Kidney tubule cell (primary cell): ENCODE data around the gene ATP4B.

Experiments used
- DNase-seq: peaks from one replicate; pipeline ENCODE4 v3.0.0-alpha.2; 2018; ENCODE audit warnings: low spot score

Gene ATP4B

DNA sequence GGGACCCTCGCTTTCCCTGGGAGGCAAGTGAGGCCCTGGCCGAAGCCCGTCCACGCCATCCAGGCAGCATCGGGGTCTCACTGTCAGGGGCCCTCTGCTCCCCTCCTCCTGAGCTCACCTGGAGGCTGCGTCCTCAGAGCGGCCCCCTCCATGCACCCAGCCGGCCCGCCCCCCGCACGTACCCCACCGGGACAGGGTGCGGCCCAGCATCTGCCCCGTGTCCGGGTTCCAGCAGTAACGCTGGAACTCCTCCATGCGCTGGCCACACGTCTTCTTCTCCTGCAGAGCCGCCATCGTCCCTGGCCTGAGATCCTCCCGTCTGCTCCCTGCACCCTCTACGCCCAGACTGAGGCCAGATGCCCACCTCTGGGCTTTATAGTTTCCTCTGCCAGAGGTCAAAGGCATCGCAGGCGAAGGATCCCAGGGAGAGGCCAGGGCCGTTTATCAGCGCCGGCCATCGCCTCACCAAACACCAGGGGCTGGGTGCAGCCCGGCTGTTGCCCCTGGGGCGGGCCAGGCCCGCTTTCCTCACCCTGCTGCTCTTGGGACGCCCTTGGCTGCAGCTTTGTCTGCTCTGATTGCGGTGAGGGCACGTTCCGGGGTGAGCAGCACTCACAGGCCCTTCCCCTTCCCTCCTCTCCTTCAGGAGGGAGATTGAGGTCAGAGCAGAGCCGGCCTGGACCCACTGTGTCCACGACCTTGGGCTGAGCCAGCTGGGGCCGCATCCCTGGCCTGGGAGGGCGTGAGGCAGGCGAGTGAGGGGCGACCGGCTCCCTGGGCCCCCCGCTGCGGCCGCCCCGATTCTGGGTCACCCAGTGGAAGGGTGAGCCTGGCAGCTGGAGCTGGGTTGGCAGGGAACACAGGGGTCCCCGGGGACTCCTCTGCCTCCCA, at the start of gene ATP4B:
Gene ATP4B (minus strand): TSS at position 348 of the 891 bp plus-strand sequence. CDS start 54 bp downstream, at position 294.
- DNase-seq, result no peak

DNA sequence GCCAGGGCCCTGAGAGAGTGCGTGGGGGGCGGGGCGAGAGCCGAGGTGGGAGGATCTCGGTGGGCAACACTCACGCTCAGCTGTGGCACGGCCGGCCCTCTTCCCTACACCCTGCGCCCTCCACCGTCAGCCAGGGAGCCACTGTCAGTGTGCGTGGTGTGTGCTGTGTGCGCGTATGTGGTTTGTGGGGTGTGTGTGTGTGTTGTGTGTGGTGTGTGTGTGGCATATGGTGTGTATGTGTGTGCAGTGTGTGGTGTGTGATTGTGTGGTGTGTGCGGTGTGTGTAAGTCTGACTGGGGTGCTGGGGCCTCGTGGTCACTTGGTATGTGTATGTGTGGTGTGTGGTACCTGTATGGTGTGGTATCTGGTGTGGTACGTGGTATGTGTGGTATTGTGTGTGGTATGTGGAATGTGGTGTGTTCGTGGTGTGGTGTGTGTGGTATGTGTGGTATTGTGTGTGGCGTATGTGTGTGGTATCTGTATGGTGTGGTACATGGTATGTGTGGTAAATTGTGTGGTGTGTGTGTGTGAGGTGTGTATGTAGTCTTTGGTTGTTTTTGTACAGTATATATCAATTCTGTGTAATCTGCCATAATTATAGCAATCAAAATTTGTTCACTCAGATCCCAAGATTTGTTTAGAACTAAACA, 14.1 kb upstream of the ATP4B start:
- no peak for DNase-seq

DNA sequence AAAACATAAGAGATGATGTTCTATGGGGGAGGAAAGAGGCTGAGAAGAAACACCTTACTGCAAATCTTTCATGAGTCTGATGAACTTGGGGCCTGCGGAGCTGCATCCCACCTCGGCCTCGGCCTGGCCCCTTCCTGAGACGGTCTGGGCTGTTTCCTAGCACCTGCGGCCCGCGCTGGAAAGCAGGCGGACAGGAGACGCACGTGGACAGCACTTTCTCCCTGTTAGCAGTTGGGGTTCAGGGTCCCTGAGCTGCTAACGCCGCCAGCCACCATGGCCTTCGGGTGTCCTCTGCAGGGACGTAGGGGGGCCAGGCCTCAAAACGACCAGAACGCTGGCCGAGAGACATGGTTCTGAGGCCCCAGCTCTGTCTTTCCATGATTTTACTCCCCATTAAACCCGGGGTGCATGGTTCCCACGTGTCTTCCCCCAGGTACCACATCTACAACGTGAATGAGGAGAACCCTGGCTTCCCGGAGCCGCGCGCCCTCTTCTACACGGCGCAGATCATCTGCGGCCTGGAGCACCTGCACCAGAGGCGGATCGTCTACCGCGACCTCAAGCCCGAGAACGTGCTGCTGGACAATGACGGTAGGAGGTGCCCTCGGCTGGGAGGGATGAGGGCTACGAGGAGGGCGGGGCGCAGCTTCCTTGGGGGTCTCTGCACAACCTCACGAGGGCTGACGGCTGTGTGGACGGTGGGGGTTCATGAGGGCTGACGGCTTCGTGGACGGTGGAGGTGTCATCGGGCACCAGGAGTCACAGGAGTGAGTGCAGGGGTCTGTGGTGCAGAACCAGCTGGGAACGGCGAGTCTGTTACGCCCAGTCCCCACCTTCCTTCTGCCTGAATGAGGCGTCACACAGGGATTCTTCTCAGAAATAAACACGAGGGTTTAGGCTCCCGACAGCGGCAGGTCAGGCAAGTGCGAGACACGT, 13.3 kb upstream of the ATP4B start:
- no peak for DNase-seq

DNA sequence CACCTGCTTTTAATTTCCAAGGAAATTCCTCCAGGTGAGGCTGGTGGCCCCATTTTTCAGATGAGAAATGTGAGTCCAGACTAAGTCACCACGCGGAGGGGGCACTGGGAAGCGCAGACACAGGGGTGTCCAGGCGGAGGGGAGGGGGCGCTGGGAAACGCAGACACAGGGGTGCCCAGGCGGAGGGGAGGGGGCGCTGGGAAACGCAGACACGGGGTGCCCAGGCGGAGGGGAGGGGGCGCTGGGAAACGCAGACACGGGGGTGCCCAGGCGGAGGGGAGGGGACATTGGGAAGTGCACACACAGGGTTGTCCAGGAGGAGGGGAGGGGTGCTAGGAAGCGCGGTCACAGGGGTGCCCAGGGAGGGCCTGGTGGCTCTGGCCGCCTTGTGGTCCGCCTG, 12.5 kb upstream of the ATP4B start:
- DNase-seq, result no peak

DNA sequence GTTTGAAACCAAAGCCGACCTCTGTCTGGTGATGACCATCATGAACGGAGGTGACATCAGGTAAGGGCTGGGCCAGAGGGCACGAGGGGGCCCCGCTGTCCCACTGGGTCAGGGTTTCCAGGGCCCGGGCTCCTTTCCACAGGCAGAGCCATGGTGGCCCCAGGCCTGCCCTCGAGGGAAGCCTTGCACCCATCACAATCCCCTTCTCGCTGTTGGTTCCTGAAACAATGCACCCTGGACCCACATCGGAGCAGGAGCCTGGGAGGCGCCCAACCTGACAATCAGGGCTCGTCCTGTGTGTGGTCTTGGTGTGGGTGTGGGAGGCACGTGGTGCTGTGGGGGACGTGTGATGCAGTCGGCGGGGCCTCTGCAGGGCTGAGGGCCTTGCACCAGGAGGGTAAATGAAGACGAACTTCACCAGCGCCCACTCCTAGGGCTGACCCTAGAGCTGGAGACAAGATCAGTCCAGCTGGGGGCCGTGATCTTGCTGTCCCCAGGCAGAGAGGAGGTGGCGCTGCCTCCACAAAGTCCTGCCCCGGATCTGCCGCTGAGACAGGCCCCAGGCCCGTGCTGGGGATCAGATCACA, 11.8 kb upstream of the ATP4B start:
- no peak for DNase-seq

DNA sequence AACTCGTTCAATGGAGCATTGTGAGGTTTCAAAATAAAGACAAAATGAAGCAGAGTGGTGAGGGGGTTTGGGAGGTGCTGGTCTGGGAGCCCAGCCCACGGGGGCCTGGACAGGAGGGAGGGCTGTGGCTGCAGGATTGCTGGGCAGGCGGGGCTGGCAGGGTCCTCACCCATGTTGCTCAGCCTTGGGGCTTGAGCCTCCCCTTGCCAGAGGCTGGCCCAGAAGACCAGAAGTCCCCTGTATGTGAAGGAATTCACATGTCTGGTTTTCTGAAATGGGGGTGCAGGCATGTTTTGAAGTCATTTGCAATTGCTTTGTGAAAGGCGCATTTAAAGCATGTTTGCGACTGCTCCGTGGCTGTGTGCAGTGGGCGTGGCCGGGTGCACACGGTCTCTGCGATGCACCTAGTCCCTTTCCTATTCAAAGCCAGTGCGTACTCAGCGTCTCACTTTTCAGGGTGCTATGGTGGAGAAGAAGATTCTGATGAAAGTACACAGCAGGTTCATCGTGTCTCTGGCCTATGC, 11.3 kb upstream of the ATP4B start:
- DNase-seq, result no peak

DNA sequence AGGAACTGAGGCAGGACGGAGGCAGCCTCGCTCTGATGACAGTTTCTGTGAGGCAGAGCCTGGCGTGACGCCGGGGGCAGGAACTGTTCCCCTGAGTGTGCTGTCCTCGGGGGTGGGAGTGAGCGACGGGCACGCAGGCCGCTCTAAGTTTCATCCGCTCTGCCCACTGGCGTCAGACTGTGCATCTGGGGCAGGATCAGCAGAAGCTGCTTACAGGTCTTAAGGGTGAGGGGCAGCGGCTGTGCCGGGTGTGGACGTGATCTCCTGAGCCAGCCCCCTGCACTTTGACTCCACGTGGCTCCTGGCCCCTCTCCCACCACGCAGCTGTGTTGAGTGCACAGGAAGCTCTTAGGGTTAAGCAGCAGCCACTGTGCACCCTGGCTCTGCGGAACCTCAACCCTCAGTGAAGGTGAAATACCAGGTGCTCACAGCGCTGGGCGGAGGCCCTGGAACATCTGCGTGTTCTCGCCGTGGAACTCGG, 10.5 kb upstream of the ATP4B start:
- no peak for DNase-seq

DNA sequence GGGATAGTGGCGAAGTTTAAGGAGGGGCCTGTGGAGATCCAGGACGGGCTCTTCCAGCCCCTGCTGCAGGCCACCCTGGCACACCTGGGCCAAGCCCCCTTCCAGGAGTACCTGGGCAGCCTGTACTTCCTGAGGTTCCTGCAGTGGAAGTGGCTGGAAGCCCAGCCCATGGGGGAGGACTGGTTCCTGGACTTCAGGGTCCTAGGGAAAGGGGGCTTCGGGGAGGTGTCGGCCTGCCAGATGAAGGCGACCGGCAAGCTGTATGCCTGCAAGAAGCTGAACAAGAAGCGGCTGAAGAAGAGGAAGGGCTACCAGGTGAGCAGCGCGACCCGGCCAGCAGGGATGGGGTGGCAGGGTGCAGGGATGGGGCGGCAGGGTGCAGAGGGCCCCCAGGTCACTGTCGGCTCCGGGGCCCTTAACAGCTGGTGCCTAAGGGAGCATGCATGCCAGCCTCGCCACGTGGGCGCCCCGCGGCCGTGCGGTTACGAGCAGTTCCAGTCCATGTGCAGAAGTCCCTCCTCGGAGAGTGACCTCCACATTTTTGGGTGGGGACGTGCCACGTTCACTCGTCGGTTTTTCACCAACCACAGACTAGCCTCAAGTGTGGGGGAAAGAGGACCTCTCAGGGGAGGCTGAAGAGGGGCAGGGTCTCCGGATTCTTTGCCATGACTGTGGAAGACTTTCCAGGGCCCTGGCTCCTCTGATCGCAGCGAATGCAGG, 9.9 kb upstream of the ATP4B start:
- DNase-seq, result no peak

DNA sequence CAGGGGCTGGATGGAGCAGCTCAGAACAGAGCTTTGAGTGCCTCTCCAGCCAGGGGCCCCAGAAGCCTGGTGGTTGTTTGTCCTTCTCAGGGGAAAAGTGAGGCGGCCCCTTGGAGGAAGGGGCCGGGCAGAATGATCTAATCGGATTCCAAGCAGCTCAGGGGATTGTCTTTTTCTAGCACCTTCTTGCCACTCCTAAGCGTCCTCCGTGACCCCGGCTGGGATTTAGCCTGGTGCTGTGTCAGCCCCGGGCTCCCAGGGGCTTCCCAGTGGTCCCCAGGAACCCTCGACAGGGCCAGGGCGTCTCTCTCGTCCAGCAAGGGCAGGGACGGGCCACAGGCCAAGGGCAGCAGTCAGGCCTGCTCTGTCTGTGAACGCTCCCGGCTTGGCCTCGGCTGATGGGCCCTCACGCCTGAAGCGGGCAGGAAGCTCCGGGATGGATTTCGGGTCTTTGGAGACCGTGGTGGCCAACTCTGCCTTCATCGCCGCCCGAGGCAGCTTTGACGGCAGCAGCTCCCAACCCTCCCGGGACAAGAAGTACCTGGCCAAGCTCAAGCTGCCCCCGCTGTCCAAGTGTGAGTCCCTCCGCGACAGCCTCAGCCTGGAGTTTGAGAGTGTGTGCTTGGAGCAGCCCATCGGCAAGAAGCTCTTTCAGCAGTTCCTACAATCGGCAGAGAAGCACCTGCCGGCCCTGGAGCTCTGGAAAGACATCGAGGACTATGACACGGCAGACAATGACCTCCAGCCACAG, 9.1 kb upstream of the ATP4B start, which contains the start of gene GRK1:
Gene GRK1 (plus strand): TSS at position 269 of the 751 bp plus-strand sequence. CDS start 168 bp downstream, at position 437.
- DNase-seq, result no peak

DNA sequence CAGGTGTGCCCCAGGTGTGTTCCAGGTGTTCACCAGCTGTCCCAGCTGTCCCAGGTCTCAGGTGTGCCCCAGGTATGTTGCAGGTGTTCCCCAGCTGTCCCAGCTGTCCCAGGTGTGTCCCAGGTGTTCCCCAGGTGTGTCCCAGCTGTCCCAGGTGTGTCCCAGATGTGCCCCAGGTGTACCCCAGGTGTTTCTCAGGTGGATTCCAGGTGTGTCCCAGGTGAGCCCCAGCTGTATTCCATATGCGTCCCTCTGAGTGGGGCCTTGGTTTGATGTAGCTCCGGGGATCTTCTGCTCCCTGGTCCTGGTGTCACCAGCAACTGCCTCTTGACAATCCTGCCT, 8.3 kb upstream of the ATP4B start:
- no peak for DNase-seq

DNA sequence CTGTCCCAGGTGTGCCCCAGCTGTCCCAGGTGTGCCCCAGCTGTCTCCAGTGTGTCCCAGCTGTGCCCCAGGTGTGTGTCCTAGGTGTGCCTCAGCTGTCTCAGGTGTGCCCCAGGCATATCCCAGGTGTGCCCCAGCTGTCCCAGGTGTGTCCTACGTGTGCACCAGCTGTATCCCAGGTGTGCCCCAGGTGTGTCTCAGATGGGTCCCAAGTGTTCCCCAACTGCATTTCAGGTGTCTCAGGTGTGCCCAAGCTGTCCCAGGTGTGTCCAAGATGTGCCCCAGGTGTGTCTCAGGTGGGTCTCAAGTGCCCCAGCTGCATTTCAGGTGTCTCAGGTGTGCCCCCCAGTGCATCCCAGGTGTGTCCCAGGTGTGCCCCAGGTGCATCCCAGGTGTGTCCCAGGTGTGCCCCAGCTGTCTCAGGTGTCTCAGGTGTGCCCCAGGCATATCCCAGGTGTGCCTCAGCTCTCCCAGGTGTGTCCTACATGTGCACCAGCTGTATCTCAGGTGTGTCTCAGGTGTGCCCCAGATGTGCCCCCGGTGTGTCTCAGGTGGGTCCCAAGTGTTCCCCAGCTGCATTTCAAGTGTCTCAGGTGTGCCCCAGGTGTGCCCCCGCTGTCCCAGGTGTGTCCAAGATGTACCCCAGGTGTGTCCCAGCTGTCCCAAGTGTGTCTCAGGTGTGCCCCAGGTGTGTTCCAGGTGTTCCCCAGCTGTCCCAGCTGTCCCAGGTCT, 7.8 kb upstream of the ATP4B start:
- no peak for DNase-seq

DNA sequence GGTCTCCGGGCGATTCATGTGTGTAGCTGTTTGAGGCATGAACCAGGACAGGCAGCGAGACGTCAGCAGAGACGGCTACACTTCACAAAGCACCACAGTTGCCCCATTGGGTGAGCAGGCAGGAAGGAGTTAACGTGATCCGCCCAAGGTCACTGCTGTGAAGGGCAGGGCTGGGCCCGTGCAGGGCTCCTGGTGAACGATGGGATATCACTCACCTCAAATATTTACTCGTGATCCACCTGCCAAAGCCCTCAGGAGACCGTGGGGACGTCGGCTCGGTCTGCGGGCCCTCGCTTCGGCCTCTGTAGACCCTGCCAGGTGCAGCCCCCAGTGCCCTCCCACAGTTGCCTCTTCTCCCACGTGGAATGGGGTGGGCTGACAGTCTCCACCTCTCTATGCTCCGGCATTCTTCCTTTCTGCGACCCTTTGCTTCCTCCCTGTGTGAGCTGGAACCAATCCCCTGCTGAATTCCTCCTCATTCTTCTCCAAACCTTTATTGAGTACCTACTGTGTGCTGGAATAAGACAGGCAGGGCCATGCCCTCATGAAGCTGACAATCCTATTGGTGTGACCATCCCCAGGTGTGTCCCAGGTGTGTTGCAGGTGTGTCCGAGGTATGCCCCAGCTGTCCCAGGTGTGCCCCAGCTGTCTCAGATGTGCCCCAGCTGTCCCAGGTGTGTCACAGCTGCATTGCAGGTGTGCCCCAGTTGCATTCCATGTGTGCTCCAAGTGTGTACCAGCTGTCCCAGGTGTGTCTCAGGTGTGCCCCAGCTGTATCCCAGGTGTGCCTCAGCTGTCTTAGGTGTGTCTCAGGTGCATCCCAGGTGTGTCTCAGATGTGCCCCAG, 7.0 kb upstream of the ATP4B start:
- DNase-seq, result no peak

DNA sequence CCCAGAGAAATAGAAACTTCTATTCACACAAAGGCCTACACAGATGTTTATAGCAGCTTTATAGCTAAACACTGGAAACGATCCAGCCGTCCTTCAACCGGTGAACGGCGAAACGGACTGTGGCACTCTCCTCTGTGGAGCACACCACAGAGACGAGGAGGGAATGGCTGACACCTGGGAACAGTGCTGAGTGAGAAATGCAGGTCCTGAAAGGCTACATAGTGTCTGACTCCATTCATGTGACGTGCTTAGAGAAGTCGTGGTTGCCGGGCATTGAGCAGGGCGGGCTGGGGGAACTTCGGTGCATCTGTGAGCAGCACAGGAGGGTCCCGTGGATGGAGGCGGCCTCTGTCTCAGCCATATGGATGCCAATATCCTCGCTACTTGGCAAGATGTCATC, 5.9 kb upstream of the ATP4B start:
- DNase-seq, result no peak

DNA sequence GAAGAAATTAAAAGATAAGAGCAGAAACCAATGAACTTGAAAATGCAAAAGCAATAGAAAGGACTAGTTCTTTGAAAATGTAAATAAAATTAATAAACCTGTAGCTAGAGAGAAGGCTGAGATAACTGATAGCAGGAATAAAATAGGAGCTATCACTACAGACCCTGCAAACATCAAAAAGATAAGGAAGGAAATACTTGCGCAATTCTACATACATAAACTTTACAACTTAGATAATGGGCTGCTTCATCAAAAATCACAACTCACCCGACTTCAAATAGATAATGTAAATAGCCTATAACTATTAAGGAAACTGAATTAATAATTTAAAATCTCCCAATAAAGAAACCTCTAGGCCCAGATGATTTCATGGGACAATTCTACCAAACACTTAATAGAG, 3.5 kb upstream of the ATP4B start:
- no peak for DNase-seq

DNA sequence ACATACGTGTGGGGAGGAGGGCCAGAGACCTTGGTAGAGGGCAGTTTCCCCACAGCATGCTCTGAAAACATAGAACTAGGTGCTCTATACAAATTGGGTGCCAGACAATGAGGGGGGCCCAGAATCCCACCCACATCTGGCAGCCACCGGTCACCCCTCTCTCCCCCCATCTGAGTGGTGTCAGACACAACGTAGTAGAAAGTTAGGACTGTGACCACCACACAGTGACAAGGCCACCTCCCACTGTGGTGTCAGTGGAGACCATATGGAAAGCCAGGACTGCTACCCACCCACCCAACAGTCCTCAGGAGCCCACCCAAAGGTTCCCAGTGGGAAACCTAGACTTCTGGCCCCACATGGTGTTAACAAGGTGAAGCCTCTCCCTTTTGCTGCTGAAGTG, 2.1 kb upstream of the ATP4B start:
- DNase-seq, result no peak

DNA sequence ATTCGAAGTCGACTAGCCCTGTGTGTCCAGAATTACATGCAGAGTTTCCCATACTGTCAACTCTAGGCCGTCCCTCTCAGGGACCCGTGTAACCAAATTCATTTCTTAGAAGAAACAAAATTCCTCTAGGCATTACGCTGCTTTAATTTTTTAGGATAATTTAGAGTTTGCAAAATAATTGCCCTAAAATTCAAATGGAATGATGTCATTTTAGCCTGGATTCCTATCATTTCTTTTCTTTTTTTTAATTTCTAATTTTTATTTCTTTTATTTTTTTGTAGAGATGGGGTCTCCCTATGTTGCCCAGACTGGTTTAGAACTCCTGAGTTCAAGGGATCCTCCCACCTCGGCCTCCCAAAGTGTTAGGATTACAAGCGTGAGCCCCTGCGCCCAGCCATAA, 1.3 kb upstream of the ATP4B start:
- DNase-seq, result no peak

DNA sequence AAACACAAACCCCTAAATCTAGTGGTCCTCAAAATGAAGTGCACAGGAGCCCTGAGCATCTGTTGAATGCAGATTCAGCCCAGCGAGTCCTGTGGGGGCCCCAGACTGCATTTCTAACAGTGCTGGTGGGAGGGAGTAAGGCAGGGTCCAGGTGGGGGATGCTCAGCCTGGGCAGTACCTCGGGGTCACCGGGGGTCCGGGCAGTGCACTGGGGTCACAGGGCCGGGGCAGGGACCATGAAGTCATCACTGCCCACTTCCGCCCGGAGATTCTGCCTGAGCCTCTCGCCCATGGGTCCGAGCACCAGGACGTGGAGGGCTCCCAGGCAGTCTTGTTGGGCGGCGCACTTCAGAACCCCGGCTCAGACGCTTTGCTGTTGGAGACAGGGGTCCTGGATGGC, 838 bp upstream of the ATP4B start:
- DNase-seq, result no peak

DNA sequence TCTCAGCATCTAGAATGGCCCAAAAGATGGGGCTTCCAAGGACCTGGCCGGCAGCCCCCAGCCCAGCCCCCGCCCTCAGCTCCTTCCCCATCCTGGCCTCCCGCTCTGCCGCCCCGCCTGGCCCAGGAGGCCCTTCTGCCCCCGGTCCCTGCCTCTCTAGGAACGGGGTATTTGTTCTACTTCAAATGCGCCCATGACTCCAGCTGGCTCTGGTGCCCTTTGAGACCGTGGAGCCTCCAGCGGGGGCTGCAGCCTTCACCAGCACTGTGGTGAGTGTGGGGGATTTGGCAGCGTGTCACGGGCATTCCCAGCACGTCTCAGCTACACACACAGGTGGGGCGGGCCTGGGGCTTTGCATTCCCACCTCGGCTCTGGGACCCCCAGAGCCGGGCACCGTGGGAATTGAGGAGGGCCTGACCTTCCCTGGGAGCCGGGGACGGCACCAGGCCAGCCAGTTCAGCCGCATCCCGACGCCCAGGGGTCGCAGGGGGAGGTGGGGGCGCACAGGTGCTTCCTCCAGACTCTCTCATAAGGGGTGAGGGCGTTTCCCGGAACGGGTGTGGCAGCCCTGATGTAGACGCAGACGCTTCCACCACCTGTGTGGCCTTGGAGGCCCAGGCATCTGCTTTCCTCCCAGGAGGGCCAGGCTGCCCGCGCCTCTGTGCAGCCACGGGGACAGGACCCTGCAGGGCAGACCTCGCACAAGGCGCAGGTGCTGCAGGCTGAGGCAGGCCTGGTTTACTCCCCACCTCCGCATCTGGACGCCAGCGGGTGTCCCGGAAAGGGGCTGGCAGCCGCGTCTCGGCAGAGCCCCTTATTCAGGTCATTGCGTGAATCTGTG, 947 bp downstream of the ATP4B start:
- DNase-seq, result no peak
